K562 (cell line): ENCODE measurements around the gene ATP8A1. TPM values are rescaled to one million over a fixed set of nuclear protein-coding genes. Genes with fewer than 3 reads are reported as not detected.

Experiments used
- ATAC-seq: fragments of 200-7000 bp; cut with Tn5 transposase; 3 replicates; pipeline ENCODE4 v1.9.1; 2020; ENCODE audit warnings: moderate library complexity
- BruUV-seq: library from RNA; stranded (reverse); fragments of 400-500 nt; replicated peaks from 2 replicates; lab custom pipeline; 2021; lab: Mats Ljungman, UMichigan
- CTCF ChIA-PET: fragments of 300-600 bp; formaldehyde crosslinking; extraction: SDS; loops from one replicate; lab custom pipeline; 2021; ENCODE audit warnings: low intra/inter-chr PET ratio; lab: Yijun Ruan, JAX
- POLR2A ChIA-PET: fragments of 300-600, 350-650 bp; sonication (Branson Sonifier 250); formaldehyde crosslinking; extraction: SDS; loops from one replicate; lab custom pipeline; 2021; ENCODE audit warnings: antibody characterized with exemption, inconsistent platforms; lab: Yijun Ruan, JAX
- DNase-seq, 4 experiments: peaks; one replicate each; pipeline versions ENCODE4 v3.0.0 to v3.0.0-alpha.2; 2011 to 2018; ENCODE audit warnings: low spot score in 3 of 4, mixed read lengths in 3 of 4; ENCODE audit errors: extremely low read depth in 1 of 4
- FAIRE-seq: peaks from 2 replicates; lab custom pipeline; 2011; peaks lifted over from hg19 to GRCh38; lab: Jason Lieb, UNC
- H2AFZ ChIP-seq: 2 replicates; pipeline ENCODE4 v1.6.0; 2011; ENCODE audit warnings: low read depth, low read length, control low read depth, inconsistent platforms
- H3K27ac ChIP-seq: fragments of 200-600 bp; 3 replicates; pipeline ENCODE4 v1.8.0; 2011; ENCODE audit warnings: low read depth, mild to moderate bottlenecking, control low read depth, inconsistent platforms, low read length, moderate library complexity, mixed read lengths; ENCODE audit errors: extremely low read depth
- H3K27me3 ChIP-seq, 2 experiments: fragments of 300-600 bp in 1 of 2; 2 replicates in 1 of 2; 3 replicates in 1 of 2; pipeline versions ENCODE4 v1.6.0 to v1.8.0; 2011; ENCODE audit warnings: inconsistent platforms in 2 of 2, low read length in 2 of 2, mild to moderate bottlenecking in 1 of 2, mixed read lengths in 1 of 2, moderate library complexity in 1 of 2; ENCODE audit not compliant: control insufficient read depth in 2 of 2, insufficient read depth in 2 of 2
- H3K36me3 ChIP-seq: fragments of 300-600 bp; 3 replicates; pipeline ENCODE4 v1.8.0; 2011; ENCODE audit warnings: mild to moderate bottlenecking, low read length, inconsistent platforms; ENCODE audit not compliant: control insufficient read depth, insufficient read depth
- H3K4me1 ChIP-seq, 2 experiments: fragments of 200-600 bp in 1 of 2; replicated peaks in 1 of 2; 2 replicates in 1 of 2; 3 replicates in 1 of 2; pipeline versions ENCODE4 v1.5.1 to v1.8.0; 2011; ENCODE audit warnings: inconsistent platforms in 2 of 2, low read length in 2 of 2, mild to moderate bottlenecking in 1 of 2, mixed read lengths in 1 of 2, moderate library complexity in 1 of 2; ENCODE audit not compliant: control insufficient read depth in 2 of 2, insufficient read depth in 2 of 2
- H3K4me2 ChIP-seq: 2 replicates; pipeline ENCODE4 v1.6.1; 2011; ENCODE audit warnings: low read length, control low read depth, inconsistent platforms, mixed read lengths; ENCODE audit not compliant: insufficient read depth
- H3K4me3 ChIP-seq: fragments of 200-600 bp; sonication (generic), shearing (Covaris generic); 2 replicates; pipeline ENCODE4 v1.5.1; 2016; ENCODE audit warnings: control low read depth, inconsistent platforms
- H3K79me2 ChIP-seq: fragments of 200-600 bp; 3 replicates; pipeline ENCODE4 v1.8.0; 2011; ENCODE audit warnings: low read length, inconsistent platforms; ENCODE audit not compliant: control insufficient read depth, insufficient read depth
- H3K9ac ChIP-seq, 2 experiments: 2 replicates each; pipeline versions ENCODE4 v1.6.0 to v1.6.1; 2011; ENCODE audit warnings: low read depth in 2 of 2, low read length in 2 of 2, control low read depth in 1 of 2, inconsistent platforms in 1 of 2, mild to moderate bottlenecking in 1 of 2, mixed read lengths in 1 of 2; ENCODE audit not compliant: insufficient read depth in 1 of 2
- H3K9me1 ChIP-seq: one replicate; pipeline ENCODE4 v1.6.0; 2011; ENCODE audit warnings: inconsistent platforms, mild to moderate bottlenecking, low read length, moderate library complexity; ENCODE audit not compliant: control insufficient read depth, insufficient read depth
- H3K9me3 ChIP-seq: replicated peaks from 2 replicates; pipeline ENCODE4 v1.5.1; 2011; ENCODE audit warnings: low read depth, low read length, inconsistent platforms; ENCODE audit not compliant: control insufficient read depth, insufficient read depth
- H4K20me1 ChIP-seq: replicated peaks from 2 replicates; pipeline ENCODE4 v1.6.1; 2011; ENCODE audit warnings: low read length, inconsistent platforms, mixed read lengths; ENCODE audit not compliant: control insufficient read depth, insufficient read depth
- CXXC5 ChIP-seq: fragments of 250-450 bp; sonication (Bioruptor Pico); IDR thresholded peaks from 2 replicates; pipeline ENCODE4 v1.8.0; 2022; ENCODE audit warnings: inconsistent platforms, mild to moderate bottlenecking, moderate library complexity
- E4F1 ChIP-seq: fragments of 250-450 bp; sonication (Bioruptor Pico); IDR thresholded peaks from 2 replicates; pipeline ENCODE4 v1.5.0; 2021; ENCODE audit warnings: mild to moderate bottlenecking, borderline replicate concordance
- FOXJ2 ChIP-seq: fragments of 200-800 bp; sonication (Bioruptor generic); IDR thresholded peaks from 2 replicates; pipeline ENCODE4 v1.6.1; 2016; ENCODE audit warnings: missing genetic modification characterization, missing compliant biosample characterization
- HDAC1 ChIP-seq, 2 experiments: fragments of 450-650 bp; IDR thresholded peaks; 2 replicates each; pipeline ENCODE4 v1.6.1; 2016 to 2017; ENCODE audit warnings: inconsistent platforms in 1 of 2, mild to moderate bottlenecking in 1 of 2, moderate library complexity in 1 of 2
- HDAC6 ChIP-seq: IDR thresholded peaks from 2 replicates; pipeline ENCODE4 v1.6.1; 2012; ENCODE audit warnings: low read depth, mild to moderate bottlenecking, control low read depth, inconsistent platforms, low read length, moderate library complexity
- MAFG ChIP-seq: fragments of 450-650 bp; conservative IDR thresholded peaks from 2 replicates; pipeline ENCODE4 v1.6.1; 2016; ENCODE audit warnings: missing genetic modification characterization, missing compliant biosample characterization
- MCM7 ChIP-seq, 2 experiments: fragments of 450-650 bp; IDR thresholded peaks; 2 replicates each; pipeline ENCODE4 v1.6.1; 2016 to 2018
- NR2C1 ChIP-seq, 2 experiments: fragments of 450-650 bp; IDR thresholded peaks; 2 replicates each; pipeline ENCODE4 v1.6.1; 2017; ENCODE audit warnings: mild to moderate bottlenecking in 2 of 2, antibody characterized with exemption in 1 of 2, inconsistent platforms in 1 of 2, missing compliant biosample characterization in 1 of 2, missing genetic modification characterization in 1 of 2
- PHF20 ChIP-seq: fragments of 450-650 bp; IDR thresholded peaks from 2 replicates; pipeline ENCODE4 v1.6.1; 2018; ENCODE audit not compliant: partially characterized antibody
- POLR2A ChIP-seq: fragments of 450-650 bp; conservative IDR thresholded peaks from 2 replicates; pipeline ENCODE4 v1.6.1; 2016
- POLR2H ChIP-seq: IDR thresholded peaks from 2 replicates; pipeline ENCODE4 v1.6.1; 2016; ENCODE audit warnings: missing genetic modification characterization, low read depth, mild to moderate bottlenecking, control low read depth, missing compliant biosample characterization, moderate library complexity
- SRSF3 ChIP-seq: fragments of 200-400 bp; formaldehyde crosslinking; IDR thresholded peaks from 2 replicates; pipeline ENCODE4 v1.6.1; 2016; ENCODE audit warnings: mild to moderate bottlenecking, low read length, moderate library complexity; ENCODE audit not compliant: insufficient read depth
- TEAD4 ChIP-seq, 2 experiments: sonication (generic) in 1 of 2; formaldehyde crosslinking in 1 of 2; IDR thresholded peaks; 2 replicates each; pipeline versions ENCODE4 v1.6.1 to v1.8.0; 2012 to 2022; ENCODE audit warnings: borderline replicate concordance in 1 of 2, inconsistent platforms in 1 of 2, low read length in 1 of 2, mild to moderate bottlenecking in 1 of 2, missing genetic modification reagents in 1 of 2
- ZNF3 ChIP-seq: fragments of 250-450 bp; sonication (Bioruptor Pico); IDR thresholded peaks from 2 replicates; pipeline ENCODE4 v1.5.0; 2021; ENCODE audit warnings: mild to moderate bottlenecking, moderate library complexity
- ZNF431 ChIP-seq: sonication (generic); formaldehyde crosslinking; IDR thresholded peaks from 2 replicates; pipeline ENCODE4 v1.8.0; 2022; ENCODE audit warnings: mild to moderate bottlenecking, missing genetic modification reagents
- WGBS: fragments of 100-300 bp; shearing (Covaris generic); methylation state at CpG from one replicate; pipeline ENCODE4 v1.1.6; 2016; ENCODE audit warnings: low coverage, mixed read lengths; ENCODE audit not compliant: insufficient coverage; ENCODE audit errors: missing lambda C conversion rate; 5-methylcytosine and 5-hydroxymethylcytosine counted together
- in situ Hi-C: fragments of 300-500 bp; cut with MboI; formaldehyde crosslinking; loops from 4 replicates; pipeline ENCODE4 v1.15.0; 2018; ENCODE audit warnings: inconsistent platforms, mixed read lengths
- intact Hi-C: fragments of 100-400 bp; cut with micrococcal nuclease; formaldehyde crosslinking; loops from 2 replicates; pipeline ENCODE4 v1.14.2; 2022
- polyA plus RNA-seq, 8 experiments: library from polyadenylated mRNA; depleted of rRNA in 4 of 8; stranded (reverse) in 5 of 8; unstranded in 3 of 8; fragments of >200 nt; fragmentation: Nextera tagmentation in 2 of 8; fragmentation: Illumina TruSeq in 1 of 8; extraction: Ambion mirVana in 2 of 8; extraction: Trizol in 1 of 8; gene quantifications; 2 replicates each; pipeline versions ENCODE4 v1.2.1 to v1.2.3, GENCODE V29; 2011 to 2014; ENCODE audit warnings: inconsistent platforms in 1 of 8, missing spikeins in 1 of 8
- total RNA-seq, 7 experiments: library from RNA; depleted of rRNA in 6 of 7; stranded (reverse); fragments of >200 nt in 6 of 7; fragmentation: Illumina TruSeq in 2 of 7; extraction: Trizol in 2 of 7; gene quantifications; 2 replicates each; pipeline versions ENCODE4 v1.2.1 to v1.2.3, GENCODE V29; 2011 to 2021; ENCODE audit warnings: low replicate concordance in 1 of 7
- TF ChIP-seq, protein P1 (sequence below): sonication (generic); formaldehyde crosslinking; IDR thresholded peaks from 2 replicates; pipeline ENCODE4 v1.8.1; 2022; ENCODE audit warnings: missing genetic modification reagents
- TF ChIP-seq, protein P2 (sequence below): sonication (generic); formaldehyde crosslinking; IDR thresholded peaks from 2 replicates; pipeline ENCODE4 v1.8.1; 2023; ENCODE audit warnings: mild to moderate bottlenecking, missing genetic modification reagents
- TF ChIP-seq, protein P3 (sequence below): fragments of 450-650 bp; formaldehyde crosslinking; IDR thresholded peaks from 2 replicates; pipeline ENCODE4 v1.4.0; 2022; ENCODE audit warnings: missing genetic modification characterization

The ATP8A1 gene
- total and polyA plus RNA-seq, 9 of the 15 experiments (the other 6 are each of a cell fraction or from before 2014, with no cell fraction given): 0.05 to 0.29 (median 0.07) TPM; not detected in 2

DNA sequence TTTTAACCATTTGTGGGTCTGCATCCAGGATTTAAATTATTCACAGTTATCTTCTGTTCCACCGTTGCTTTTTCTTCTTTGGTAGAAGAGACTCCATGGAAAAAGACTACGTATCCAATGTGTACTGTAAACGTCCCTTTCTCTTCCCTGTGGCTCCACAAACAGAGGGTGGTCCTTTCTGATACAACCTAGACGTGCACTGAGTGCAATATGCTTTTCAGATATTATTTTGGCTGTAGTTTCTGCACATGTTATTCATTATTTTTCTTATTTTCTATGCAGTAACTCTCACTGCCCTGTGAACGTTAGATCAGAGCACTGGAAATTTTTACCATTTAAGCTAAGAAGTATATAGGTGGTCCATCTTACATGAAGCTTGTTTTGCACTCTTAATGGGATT is 186.9 kb downstream of the ATP8A1 start:
- CTCF ChIA-PET: no interaction called here
- Histone ChIP-seq H3K4me2 (no peak overlapping the region), H3K36me3 (no peaks in the 10 kb centered on the region), H3K27me3 (no peaks in the 10 kb centered on the region; a peak in 1 of 5 replicates), H3K27ac (no peak overlapping the region), H3K4me3 (no peak overlapping the region), H2AFZ (no peak overlapping the region), H4K20me1 (no peaks in the 10 kb centered on the region), H3K9ac (no peak overlapping the region), H3K9me3 (no peaks in the 10 kb centered on the region), H3K4me1 (no peaks in the 10 kb centered on the region), H3K79me2 (no peaks in the 10 kb centered on the region), H3K9me1 (no peaks in the 10 kb centered on the region)
- no peak for ATAC-seq
- no TSS peak for BruUV-seq
- FAIRE-seq: no peak
- intact Hi-C loops (no loop called here), in situ Hi-C loops (no loop called here)
- no peak for DNase-seq
- 0% methylated on average over 5 of the region's 5 CpGs for WGBS
- POLR2A ChIA-PET: no interaction called here
- TF ChIP-seq, protein P1, sequence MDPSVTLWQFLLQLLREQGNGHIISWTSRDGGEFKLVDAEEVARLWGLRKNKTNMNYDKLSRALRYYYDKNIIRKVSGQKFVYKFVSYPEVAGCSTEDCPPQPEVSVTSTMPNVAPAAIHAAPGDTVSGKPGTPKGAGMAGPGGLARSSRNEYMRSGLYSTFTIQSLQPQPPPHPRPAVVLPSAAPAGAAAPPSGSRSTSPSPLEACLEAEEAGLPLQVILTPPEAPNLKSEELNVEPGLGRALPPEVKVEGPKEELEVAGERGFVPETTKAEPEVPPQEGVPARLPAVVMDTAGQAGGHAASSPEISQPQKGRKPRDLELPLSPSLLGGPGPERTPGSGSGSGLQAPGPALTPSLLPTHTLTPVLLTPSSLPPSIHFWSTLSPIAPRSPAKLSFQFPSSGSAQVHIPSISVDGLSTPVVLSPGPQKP (CRISPR knock-in tag): no peak
- TF ChIP-seq, protein P2, sequence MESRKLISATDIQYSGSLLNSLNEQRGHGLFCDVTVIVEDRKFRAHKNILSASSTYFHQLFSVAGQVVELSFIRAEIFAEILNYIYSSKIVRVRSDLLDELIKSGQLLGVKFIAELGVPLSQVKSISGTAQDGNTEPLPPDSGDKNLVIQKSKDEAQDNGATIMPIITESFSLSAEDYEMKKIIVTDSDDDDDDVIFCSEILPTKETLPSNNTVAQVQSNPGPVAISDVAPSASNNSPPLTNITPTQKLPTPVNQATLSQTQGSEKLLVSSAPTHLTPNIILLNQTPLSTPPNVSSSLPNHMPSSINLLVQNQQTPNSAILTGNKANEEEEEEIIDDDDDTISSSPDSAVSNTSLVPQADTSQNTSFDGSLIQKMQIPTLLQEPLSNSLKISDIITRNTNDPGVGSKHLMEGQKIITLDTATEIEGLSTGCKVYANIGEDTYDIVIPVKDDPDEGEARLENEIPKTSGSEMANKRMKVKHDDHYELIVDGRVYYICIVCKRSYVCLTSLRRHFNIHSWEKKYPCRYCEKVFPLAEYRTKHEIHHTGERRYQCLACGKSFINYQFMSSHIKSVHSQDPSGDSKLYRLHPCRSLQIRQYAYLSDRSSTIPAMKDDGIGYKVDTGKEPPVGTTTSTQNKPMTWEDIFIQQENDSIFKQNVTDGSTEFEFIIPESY (CRISPR knock-in tag): no peak
- TF ChIP-seq NR2C1 (IDR thresholded peaks at IDR 0.05) (no peak), NR2C1 (tag; IDR thresholded peaks at IDR 0.05) (no peak), PHF20 (no peak), E4F1 (CRISPR knock-in tag) (no peak), ZNF431 (CRISPR knock-in tag) (no peak), ZNF3 (CRISPR knock-in tag) (no peak), TEAD4 (IDR thresholded peaks at IDR 0.05; ENCODE audit: low read length) (no peak), TEAD4 (CRISPR knock-in tag; IDR thresholded peaks at IDR 0.05; ENCODE audit: borderline replicate concordance) (no peak), SRSF3 (no peak), MAFG (tag) (no peak), HDAC6 (no peak), CXXC5 (CRISPR knock-in tag) (no peak), POLR2H (no peak), POLR2A (no peak), FOXJ2 (tag) (no peak), HDAC1 (IDR thresholded peaks at IDR 0.05) (no peak), MCM7 (IDR thresholded peaks at IDR 0.05) (no peak)
- TF ChIP-seq, protein P3, sequence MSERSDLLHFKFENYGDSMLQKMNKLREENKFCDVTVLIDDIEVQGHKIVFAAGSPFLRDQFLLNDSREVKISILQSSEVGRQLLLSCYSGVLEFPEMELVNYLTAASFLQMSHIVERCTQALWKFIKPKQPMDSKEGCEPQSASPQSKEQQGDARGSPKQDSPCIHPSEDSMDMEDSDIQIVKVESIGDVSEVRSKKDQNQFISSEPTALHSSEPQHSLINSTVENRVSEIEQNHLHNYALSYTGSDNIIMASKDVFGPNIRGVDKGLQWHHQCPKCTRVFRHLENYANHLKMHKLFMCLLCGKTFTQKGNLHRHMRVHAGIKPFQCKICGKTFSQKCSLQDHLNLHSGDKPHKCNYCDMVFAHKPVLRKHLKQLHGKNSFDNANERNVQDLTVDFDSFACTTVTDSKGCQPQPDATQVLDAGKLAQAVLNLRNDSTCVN (CRISPR knock-in tag): no peak
